ENCODE data around the gene SLC38A4.
A peak's percentile ranks its signal among the peaks of the same experiment; 100 is the strongest.

The SLC38A4 gene

GRCh38 chr12:46814143-46814542, 11.7 kb downstream of the SLC38A4 start:
- DNase-seq = no peak

- DNase-seq = peak; percentile 78
Observed at GRCh38 chr12:46811185-46811584, 14.6 kb downstream of the SLC38A4 start.

DNA sequence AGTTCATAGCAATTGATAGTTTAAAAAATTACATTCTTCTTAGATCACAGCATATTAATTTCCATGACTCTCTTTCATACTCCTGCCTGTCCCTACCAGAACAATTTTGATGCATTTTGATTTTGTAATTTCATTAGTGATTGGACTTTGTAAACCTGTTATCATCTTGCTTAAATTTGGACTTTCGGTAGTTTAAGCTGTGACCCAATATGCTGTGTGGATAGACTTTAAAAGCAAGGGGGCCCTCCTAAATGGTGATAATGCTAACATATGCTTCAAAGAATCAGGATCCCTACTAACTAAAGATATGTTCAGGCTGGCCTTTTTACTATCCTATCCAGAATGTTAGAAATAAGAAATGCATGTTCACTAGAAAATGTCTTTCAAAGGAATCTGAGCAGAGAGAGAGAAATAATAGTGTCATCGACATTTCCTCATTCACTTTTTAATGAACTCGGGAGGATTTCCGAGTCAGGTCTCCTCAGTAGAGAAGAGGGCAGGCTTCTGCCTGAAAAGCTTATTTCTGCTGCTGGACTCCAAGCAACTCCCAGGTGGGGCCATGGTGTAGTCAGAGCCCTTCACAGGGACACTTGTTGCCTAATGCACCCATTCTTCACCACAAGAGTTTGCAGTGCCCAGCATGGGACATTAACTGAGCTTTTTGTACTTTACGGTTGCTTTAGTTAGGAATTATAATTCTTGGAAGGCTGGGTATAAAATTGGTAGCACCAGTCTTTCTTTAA, 16.7 kb downstream of the SLC38A4 start:
- no peak for DNase-seq

DNA sequence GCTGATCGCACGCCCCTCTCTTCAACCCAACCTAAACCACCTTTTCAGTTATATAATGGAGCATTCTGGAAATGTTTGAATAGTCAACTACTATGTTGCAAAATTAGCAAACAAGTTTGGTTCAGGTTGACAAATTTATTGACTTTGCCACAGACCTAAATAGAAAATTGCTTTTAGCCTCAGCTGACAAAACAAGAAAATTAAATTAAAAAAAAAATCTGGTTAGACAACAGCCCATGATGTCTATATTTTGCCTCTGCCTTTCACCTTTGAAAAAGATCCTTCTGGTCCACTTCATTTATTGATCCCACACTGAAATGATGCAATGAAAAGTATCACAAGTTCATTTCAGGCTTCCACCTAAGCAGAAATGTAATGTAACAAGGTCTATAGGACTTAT, 17.5 kb downstream of the SLC38A4 start:
- DNase-seq = no peak

DNA sequence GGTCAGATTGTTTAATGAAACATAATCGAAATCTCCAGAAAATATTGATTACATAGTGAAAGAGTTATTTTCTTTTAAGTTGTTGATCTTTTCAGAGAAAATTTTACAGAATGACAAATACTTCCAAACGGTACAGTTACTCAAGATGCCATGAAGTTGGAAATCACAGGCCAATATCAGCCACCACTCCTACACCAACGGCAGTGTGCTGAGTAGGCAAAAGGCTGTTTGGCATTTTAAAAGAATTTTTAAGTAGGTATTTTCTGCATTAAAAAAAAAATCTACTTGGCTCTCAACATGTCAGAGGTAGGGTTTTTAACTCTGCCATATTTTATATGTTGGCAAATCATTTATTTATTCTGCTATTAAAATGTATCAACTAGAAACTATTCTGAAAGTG, 21.7 kb downstream of the SLC38A4 start:
- no peak for DNase-seq

DNA sequence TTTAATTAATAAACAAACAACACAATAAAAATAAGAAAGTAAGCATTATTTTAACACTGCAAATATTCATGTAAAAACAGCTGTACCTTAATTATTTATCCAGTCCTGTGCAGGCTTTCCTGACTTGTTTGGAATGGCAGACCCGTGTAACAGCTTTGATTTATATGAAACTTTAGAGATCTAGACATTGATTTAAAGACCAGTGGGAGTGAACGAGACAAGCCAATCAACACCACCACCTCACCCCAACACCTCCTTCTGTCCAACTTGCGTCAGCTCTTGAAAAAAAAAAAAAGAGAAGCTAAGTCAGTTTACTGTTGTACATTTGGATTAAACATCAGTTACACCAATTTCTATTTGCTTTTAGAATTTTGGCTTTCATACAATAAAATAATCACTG, 22.3 kb downstream of the SLC38A4 start:
- DNase-seq = no peak

DNA sequence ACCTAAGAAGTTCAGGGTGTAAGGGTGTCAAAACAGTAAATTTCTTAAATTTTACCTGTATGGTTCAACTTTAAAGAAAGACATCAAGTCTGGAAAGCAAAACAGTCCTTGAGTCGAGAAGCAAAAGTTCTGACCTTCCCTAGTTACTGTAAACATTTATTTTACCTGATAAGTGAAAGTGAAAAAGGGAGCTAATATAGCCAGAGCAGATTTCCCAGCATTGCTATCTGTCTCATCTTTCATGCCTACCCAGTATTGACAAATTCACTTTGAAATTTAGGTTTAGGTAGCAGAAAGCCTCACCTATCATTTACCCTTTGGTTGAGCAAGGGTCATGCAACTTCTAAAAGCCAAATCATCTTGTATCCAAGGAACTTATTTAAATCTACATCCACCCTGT, 24.5 kb downstream of the SLC38A4 start:
- no peak for DNase-seq

- no peak for DNase-seq
Observed at GRCh38 chr12:46800160-46800559, 25.6 kb downstream of the SLC38A4 start.

GRCh38 chr12:46798648-46799047, 27.1 kb downstream of the SLC38A4 start:
- no peak for DNase-seq

- no peak for DNase-seq
Observed at GRCh38 chr12:46798056-46798455, 27.7 kb downstream of the SLC38A4 start.

- DNase-seq = no peak
Observed at GRCh38 chr12:46795988-46796387, 29.8 kb downstream of the SLC38A4 start.

GRCh38 chr12:46794593-46795190, 31.1 kb downstream of the SLC38A4 start:
- no peak for DNase-seq

DNA sequence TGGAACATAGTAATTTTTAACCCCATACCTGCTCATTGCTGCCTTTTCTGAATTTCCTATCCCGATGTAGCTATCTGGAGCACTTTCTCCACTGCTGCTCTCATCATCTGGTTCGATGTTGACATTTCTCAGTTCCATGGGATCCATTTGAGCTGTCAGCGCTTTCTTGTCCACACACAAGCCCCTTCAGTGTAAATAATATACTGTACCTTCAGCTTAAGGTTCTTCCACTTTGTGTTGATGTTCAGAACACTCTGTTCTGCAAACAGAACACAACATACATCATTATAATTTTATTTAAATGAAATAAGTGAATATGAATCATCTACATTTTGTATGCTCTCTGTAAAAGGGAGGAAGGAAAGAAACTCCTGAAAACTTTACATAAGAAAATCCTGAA, 32.9 kb downstream of the SLC38A4 start:
- DNase-seq = no peak

DNA sequence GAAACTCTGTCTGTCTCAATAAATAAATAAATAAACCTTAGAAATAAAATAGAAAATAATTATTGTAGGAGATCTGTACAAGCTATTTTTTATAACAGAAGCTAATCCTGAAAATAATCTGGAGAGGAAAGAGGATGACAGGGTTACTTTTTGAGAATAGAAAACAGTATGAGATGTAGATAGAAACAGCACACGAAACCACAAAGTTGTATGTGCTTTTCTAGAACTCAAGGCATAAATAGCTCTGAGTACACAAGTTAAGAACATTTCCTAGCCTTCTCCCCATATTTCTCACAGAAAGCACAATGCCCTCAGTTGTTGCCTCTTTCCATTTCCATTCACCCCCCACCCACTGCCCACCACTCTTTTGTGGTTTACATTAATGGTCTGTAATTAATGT, 35.7 kb downstream of the SLC38A4 start:
- no peak for DNase-seq

DNA sequence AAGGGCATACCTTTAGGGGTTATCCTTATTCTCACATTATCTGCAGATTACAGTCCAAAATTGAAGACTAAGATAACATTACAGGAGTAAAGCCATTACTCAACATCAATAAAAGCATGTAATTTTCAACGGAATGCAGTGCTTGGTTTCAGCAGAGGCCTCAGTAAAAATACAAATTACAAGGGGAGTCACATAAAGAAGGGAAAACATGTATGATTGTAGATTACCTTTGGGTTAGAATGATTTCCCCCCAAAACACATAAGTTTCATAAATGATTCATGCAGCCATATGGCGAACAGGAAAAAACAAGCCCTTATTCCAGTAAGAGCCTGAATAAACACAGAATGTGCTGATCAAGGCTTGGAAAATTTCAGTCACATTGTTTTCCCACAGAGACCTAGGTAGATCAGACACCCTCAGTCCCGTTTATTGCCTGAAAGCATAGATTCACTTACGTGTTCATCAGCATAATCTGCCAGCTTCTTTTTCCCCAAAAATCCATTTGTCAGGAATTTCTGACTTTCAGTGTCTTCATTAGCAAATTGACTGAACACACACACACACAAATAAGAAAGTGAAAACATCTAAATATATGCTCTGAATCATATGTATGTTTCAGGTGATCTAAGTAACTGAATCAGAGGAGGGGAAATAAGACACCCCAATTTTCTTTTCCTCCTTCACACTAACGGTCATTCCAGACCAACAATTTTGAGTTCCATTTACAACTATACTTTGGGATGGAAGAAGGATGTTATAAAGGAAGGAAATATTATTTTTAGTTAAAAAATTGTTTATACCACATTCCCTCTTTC, 37.5 kb downstream of the SLC38A4 start:
- DNase-seq = no peak

DNA sequence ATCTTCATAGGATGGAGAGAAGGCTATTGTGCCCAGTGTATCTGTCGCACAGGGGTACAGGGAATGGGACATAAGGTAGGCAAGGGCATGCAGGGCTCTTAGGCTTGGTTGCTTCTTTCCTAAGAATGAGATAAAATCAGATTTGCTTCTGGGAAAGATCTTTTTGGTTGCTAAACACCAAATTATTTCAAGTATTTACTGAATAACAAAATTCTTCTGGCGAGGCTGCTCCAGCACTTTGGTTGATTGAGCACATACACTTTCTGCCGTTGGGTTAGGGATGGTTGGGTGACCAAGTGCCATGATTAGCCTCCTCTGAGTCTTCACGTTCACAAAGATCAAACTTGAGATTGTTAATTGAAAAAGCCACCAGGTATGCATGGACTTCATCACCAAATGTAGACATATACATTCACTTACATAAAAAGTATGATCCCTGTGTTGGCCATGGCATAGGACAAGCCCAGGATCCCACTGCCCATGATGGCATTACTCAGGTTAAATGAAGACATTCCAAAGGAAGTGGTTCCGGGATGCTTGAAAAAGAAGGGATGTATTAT, 38.2 kb downstream of the SLC38A4 start:
- DNase-seq = no peak

- DNase-seq = no peak
Observed at GRCh38 chr12:46786774-46787173, 39.0 kb downstream of the SLC38A4 start.

- DNase-seq = no peak
Observed at GRCh38 chr12:46785382-46785781, 40.4 kb downstream of the SLC38A4 start.

DNA sequence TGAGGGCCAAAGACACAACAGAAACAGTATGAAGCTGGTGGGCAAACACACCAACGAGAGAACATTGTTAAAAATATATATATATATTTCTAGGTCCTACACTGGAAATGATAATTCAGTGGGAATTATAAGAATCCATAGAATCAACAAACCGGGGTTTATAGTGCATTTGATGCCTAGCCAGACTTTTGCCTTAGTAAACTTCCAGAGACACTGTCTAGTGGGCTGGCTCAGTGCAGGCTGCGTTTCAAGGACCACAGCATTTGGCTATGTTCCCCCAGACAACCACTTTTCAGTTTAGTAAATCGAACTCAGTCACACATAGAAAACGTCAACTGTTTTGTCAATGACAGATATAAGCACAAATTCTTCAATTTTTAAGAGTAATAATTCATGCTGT, 41.9 kb downstream of the SLC38A4 start:
- no peak for DNase-seq

GRCh38 chr12:46779879-46780278, 45.9 kb downstream of the SLC38A4 start:
- no peak for DNase-seq

- no peak for DNase-seq
Observed at GRCh38 chr12:46779063-46779462, 46.7 kb downstream of the SLC38A4 start.

GRCh38 chr12:46778415-46778814, 47.4 kb downstream of the SLC38A4 start:
- no peak for DNase-seq

DNA sequence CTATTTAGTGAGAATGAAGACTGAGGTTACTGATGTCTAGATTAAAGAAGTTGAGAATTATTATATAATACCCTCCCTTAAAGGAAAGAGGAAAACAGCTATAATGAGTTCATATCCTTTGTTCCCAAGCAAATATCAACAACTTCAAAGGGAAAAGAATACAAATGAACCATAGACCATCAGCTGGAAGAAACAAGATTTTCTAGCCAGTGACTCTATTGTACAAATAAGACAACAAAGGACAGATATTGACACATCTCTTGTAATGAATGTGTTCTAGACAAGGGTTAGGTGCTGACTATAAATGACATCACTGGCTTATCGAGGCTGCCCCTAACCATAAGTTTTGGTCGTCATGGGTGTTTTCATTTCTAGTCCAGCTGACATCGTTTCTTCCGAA, 48.2 kb downstream of the SLC38A4 start:
- DNase-seq = no peak

DNA sequence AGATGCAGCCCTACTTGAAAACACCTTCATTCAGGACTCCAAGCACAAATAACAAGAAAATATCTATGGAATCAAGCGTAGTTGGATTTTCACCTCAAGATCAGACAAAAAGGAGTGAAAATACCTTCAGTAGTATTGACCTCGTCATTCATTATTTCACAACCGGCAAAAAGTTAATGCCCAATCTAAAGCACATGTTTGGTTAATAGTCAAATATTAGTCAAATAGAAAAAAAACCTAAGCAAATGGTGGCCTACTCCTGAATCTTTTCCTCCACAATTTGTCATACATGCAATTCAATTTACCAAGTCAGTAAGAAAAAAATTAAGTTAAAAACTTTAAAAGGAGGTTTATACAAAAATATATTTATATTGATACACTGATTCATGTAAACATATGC, 50.0 kb downstream of the SLC38A4 start:
- no peak for DNase-seq
